Measurements from ENCODE around the gene SEMA3B.

Gene SEMA3B

GRCh38 chr3:50320853-50321335 lies 51.9 kb downstream of the SEMA3B start:
- no peak for TF ChIP-seq CTCF (conservative IDR thresholded peaks at IDR 0.05; ENCODE audit: low read depth, low read length)
- H3K4me3 ChIP-seq (ENCODE audit: low read depth, low read length): peak overlapping the region; percentile 76
- DNase-seq (ENCODE audit: low read depth): peak; percentile 62

GRCh38 chr3:50321336-50322114 lies 52.6 kb downstream of the SEMA3B start:
- peak; percentile 55 for TF ChIP-seq CTCF (conservative IDR thresholded peaks at IDR 0.05; ENCODE audit: low read depth, low read length)
- H3K4me3 ChIP-seq (ENCODE audit: low read depth, low read length): peak overlapping the region; percentile 76
- peak; percentile 92 for DNase-seq (ENCODE audit: low read depth)

GRCh38 chr3:50322115-50322385 lies 53.1 kb downstream of the SEMA3B start:
- no peak for DNase-seq (ENCODE audit: low read depth)
- H3K4me3 ChIP-seq (ENCODE audit: low read depth, low read length): peak overlapping the region; percentile 76
- TF ChIP-seq CTCF (conservative IDR thresholded peaks at IDR 0.05; ENCODE audit: low read depth, low read length): no peak

DNA sequence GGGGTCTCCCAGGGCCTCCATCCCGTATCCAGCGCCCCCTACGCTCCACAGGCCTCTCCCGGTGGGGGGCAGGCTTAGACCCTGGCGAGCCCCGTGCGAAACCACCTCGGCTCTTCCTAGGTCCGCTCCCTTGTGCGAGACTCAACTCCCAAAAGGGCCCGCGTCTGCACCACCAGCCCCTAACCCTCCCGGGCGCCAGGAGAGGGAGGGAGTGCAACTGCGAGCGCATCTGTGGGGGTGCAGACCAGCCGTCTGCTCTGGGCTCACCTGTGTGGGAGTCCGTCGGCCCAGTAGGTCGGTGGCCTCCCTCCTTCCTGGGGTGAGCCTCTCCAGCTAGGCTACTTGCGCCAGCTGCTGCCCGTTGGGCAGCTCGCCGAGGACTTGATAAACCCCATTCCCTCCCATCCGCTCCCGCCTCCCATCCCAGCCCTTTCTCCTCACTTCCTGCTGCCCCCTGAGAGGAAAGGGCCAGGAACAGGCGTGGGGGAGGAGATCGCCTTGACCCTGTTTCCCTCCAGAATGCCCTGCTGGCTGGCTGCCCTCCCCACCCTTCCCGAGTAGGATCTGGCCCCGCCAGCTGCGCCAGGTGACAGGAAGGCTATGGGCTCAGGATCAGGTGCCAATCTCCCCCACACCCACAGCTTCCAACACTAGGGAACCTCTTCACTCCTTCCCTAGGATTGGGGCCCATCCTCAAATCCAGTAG lies 53.6 kb downstream of the SEMA3B start, which contains the start of gene HYAL2:
Gene HYAL2 (minus strand): TSS at position 360 of the 706 bp plus-strand sequence. CDS start 2,256 bp downstream, outside the sequence.
- peak within 1 kb of the TSS; percentile 76 for H3K4me3 ChIP-seq (ENCODE audit: low read depth, low read length)
- no peak for DNase-seq (ENCODE audit: low read depth)
- TF ChIP-seq CTCF (conservative IDR thresholded peaks at IDR 0.05; ENCODE audit: low read depth, low read length): no peak

DNA sequence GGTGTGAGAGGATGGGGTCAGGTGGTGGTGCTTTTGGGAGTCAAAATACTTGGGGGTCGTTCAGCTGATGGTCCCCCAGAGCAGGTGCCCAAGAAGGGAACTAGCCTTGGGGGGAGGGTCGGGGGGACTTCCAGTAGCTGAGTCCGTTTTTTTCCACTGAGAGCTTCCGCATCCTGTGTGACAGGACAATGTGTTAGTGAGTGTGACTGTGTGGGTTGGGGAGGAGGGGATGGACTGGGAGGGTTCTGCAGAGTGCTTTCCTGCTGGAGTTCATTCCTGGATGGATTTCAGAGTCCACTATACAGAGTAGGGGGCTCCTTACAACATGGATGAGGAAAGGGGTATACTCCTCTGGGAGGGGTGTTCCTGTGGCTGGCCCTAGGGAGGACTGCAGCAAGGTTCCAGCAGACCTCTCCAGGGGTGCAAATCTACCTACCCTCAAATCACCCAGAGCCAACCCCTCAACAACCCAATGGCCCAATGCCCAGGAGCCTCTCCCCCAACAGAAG lies 54.2 kb downstream of the SEMA3B start:
- TF ChIP-seq CTCF (conservative IDR thresholded peaks at IDR 0.05; ENCODE audit: low read depth, low read length): no peak
- no peak overlapping the region for H3K4me3 ChIP-seq (ENCODE audit: low read depth, low read length)
- no peak for DNase-seq (ENCODE audit: low read depth)

GRCh38 chr3:50323614-50324199 lies 54.8 kb downstream of the SEMA3B start:
- H3K4me3 ChIP-seq (ENCODE audit: low read depth, low read length): no peak overlapping the region
- no peak for TF ChIP-seq CTCF (conservative IDR thresholded peaks at IDR 0.05; ENCODE audit: low read depth, low read length)
- no peak for DNase-seq (ENCODE audit: low read depth)
